HG03095 (cell line): ENCODE measurements around the gene IVL.

ENCODE experiments used
- ATAC-seq: cut with Tn5 transposase; IDR thresholded peaks from one replicate; pipeline ENCODE4 v1.9.1; 2021; ENCODE audit warnings: moderate library complexity; ENCODE audit not compliant: unreplicated experiment

The IVL gene

DNA sequence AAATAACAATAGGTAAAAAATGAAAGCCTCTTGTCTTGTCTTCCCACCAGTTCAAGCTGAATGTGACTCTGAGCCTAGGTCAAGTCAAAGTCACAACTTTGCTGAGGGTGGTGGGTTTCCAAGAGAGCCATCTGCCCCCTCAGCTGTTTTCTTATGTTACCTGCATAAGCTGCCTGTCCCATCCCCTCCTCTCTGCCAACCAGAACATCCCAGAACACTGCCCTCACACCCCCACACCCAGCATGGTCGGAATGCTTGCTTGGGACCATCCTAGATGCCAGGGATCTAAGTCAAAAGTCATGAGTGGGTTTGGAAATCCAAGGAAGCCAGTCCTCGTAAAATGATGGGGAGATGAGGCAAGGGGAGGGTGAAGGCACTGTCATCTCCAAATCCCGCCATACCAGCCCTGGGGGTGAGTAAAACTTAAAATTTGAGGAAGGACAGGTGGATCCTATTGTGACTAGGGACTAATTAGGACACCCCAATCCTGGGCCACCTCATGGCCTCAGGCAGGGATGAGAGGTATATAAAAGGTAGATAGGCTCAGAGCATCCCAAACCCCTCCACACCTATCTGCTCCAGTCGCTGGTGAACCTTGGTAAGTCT lies 38.4 kb downstream of the IVL start, which contains the start of gene SPRR5:
Gene SPRR5, plus strand, starts transcription at position 556 of the 606 bp plus-strand sequence. CDS start 1,349 bp downstream, outside the sequence.
- no peak for ATAC-seq

DNA sequence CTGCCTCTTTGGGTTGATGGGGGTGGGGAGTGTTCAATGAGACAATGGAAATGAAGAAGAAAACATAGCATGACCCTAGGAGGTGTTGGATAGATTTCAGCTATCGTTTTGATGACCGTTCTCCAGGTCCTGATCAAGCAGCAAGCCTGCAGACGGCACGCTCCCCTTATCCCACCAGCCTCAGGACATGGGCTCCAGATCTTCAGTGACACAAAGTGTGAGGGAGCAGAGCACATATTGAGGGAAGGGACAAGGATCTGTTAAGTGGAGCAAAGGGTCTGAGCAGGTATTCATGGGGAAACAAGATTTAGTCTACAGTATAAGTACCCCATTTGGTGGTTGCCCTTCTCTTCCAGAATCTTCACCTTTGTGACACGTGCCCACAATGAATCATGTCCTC lies 43.4 kb downstream of the IVL start:
- ATAC-seq: no peak

DNA sequence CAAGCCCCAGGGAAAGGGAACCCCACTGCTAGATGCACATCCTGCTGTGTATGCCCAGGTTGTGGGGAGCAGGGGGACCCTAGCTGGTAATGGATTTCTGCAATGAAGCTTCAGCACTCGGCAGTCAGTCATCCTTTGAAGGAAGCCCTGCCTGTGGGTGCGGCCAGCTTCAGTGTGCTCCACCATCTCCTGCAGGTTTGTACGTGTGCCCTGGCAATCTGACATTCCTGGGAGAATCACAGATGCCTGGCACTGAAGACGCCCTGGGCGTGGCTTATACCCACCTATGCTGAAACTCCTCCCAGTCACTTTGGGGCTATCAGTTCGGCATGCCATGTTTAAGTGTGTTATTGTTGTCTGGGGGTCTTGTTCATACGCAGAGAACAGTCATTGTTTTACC lies 45.4 kb downstream of the IVL start:
- ATAC-seq: no peak

DNA sequence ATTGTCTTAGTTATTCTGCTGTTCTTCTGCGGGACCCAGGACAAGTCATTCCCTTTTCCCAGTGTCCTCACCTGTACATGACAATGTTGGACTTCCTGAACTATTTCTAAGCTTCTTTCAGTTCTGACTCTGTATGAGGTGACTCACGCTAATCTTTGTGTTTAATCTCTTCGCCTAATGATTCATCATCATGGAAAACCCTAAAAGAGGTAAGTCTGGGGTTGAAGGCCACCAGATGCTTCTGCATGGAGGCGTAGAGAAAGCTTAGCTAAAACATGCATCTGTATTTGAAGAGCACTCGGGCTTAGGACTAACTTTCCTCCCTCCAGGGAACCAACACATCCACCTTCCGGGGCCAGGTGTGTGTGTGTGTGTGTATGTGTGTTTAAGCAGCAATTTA lies 46.1 kb downstream of the IVL start:
- ATAC-seq: no peak

DNA sequence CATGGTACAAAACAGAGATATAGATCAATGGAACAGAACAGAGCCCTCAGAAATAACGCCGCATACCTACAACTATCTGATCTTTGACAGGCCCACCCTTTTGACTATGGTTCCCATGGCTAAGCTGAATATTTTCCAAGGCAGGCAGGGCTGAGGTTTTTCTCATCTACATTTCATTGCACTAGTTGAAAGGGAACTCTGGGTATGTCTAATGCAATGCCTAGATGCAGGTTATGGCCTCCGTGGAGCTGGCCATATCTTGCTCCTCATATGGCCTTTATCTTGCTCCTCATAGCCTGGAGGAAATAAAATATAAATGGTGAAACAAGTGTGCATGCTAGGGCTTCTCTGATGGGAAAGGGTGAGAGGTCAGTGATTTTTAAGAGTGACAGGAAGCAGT lies 49.2 kb downstream of the IVL start:
- no peak for ATAC-seq

DNA sequence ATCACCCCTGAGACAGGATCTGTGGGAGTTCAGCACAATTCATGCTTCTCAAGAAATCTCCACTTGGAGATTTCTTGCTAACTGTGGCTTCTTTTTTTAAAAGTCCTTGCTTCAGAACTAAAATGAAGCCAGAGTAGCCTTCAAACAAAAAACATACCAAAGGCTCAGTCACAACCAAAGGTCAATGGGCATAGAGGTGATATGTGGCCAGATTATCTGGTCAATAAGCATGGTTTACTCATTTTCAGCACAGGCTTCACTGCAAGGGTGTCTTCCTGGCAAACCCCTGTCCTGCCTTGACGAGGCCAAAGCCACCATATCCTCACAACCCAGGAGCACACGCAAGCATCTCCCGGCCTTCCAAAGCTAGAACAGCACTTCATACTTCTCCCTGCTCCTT lies 50.9 kb downstream of the IVL start:
- no peak for ATAC-seq

DNA sequence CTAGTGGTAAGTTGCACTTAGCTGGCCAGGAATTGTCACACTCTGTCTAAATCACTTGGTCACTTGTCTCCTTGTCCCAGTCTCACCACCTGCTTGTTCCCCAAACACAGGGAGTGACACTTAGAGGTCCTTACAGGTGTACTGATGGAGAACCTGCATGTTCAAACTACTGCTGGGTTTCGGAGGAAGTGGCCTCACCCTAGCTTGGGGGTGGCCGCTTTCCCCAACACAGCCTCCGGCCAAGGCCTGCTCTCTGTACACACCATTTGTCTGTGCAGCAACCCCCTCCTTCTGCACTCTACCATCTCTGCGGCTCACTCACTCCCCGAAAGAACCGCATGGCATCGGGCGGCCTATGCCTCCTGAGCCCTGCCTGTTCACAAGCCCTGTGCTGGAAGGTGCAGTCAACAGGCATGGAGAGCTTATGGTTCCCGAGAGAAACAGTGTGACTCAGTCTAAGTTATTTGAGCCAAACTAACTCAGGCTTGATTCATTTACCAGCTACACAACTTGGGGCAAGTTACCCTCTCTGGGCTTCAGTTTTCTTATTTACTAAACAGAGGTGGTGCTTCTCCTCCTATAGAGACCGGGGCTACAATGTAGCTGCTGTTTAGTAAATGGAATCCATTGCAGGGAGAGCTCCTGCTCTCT lies 51.6 kb downstream of the IVL start:
- no peak for ATAC-seq

DNA sequence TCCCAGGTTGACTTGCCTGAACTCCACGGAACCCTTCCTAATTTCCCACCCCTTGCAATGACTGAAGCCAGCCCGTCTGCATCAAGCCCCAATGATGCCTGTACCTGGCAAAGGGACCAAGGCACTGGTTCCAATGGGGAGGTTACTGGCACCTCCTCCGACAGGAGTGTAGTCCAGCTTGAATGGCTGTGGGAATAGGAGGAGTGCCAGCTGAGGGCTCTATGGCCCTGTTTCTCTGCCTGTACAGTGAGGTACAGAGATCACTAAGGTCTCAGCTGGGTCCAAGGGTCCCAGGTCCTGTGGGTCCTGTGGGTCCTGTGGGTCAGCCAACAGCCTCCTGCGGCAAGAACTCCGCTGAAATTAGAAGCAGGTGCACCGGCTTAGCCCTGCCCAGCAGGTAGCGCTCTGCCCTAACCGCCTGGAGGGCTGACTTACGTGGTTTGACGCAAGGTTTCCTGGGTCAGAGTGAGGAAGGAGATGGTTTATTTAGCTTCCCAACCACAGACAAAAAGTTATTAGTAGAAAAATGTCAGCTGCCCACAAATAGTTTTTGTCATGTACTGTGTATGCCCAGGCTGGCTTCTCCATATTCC lies 52.2 kb downstream of the IVL start:
- no peak for ATAC-seq
